CD4-positive, alpha-beta T cell treated with Interleukin-15 for 1 hour (primary cell): ENCODE results near the gene PYGM.

Experiments used
- DNase-seq: peaks from one replicate; pipeline ENCODE4 v3.0.0-alpha.2; 2020

Gene PYGM

DNA sequence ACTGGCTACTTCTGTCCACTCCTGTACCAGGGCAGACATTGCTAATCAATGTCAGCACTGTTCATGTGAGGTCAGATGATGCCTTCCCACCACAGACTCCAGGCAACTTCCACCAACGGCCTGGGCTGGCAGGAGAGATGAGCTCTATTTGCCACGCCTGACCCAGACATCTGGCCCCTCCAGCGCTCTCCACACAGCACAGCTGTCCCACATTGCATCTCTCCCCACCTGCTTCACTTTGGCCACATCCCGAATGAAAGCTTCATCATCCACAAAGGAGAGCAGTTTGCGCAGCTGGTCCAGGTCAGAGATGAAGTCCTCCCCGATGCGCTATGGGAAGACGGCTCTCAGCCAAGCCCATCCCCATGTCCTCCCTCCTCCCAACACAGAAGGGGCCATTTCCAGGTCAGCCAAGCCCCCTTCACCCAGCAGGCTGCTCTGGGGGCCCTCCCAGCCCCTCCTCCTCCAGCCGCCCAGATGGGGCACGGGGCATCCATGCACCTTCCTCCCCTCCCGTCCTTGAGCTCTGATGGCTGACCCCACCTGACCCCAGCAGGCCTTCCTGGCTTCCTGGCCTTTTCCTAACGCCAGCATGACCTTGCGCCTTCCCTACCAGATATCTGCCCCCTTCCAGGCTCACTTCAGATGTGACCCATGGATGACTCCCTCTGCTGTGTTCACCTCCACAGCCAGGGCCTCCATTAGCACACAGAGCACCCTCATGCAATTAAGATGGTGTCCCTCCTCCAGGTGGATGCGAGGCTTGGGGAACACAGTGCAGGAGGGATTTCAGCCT, 7.4 kb downstream of the PYGM start:
- no peak for DNase-seq

DNA sequence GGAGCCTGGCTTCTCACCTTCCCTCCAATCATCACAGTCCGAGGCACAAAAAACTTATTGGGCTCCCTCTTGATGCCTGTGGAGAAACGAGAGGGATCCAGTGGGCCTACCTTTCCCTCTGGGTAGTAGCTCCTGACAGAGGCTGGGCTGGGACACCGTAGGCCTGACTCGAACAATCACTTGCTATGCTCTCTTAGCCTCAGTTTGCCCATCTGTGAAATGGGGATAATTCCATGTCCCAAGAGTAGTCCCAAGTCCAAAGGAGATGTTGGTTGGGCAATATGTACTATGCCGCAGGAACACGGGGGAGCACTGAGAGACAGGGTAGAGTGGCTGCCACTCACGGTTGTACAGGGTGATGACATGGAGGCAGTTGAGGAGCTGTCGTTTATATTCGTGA, 8.2 kb downstream of the PYGM start:
- no peak for DNase-seq

DNA sequence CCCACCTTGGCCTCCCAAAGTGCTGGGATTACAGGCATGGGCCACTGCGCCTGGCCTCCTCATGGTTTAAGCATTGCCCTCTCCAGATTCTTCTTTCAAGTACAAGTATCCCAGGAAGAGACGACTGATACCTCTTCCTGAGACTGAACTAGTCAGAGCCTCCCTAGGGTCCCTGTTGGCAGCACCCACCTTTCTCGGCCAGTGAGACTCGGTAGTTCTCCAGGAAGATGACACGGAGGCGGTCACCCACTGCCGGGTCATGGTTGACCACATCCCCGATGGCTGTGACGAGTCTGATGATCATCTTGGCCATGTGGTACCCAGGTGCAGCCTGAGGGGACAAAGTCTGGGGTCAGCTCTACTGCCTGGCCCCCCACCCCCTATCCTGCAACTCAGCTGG, 8.6 kb downstream of the PYGM start:
- no peak for DNase-seq

DNA sequence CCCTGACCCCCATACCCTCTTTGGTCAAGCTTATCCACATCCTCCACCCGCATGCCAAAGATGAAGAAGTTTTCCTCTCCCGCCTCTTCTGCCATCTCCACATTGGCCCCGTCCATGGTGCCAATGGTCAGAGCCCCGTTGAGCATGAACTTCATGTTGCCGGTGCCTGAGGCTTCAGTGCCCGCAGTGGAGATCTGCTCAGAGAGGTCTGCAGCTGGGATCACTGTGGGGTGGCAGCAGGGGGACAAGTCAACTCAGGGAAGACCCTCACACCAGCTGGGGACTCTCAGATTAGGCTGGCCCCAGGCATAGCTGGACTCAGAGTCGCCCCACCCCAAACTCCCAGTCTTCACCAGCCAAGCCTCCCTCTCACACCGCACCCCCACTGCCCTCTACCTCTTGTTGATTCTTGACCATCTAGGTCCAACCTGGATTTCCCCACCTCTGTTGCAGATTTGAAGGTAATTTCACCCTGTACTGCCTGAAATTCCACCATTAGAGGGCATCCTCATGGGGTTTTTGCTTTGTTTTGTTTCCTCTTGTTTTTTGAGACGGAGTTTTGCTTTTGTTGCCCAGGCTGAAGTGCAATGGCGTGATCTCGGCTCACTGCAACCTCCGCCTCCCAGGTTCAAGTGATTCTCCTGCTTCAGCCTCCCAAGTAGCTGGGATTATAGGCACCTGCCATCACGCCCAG, 9.3 kb downstream of the PYGM start:
- no peak for DNase-seq

DNA sequence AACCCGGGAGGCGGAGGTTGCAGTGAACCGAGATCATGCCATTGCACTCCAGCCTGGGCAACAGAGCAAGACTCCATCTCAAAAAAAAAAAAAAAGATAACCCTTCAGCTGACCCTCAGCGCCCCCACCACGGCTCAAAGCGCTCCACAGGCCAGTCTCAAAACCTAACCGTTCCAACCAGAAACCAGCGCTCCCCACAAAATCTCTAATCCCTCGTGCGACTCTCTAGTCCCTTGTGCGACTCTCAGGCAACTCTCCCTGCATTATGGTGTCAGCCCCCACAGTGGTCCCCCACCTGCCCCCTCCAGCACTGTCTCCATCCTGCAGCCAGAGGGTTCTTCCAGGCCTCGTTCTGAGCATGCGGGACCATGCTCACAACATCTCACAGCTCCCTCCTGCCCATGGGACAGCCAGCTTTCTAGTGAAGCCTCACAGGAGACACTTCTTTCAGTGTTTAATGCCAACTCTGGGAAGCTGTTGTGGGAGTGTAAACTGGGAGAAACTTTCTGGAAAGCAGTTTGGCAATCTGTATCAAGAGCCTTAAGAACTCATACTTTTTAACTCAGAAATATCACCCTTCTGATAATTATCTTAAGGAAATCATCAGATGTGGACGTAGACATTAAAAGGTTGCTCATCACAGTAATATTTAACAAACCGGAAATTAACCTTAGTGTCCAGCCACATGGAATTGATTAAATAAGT, 11.7 kb downstream of the PYGM start:
- no peak for DNase-seq

DNA sequence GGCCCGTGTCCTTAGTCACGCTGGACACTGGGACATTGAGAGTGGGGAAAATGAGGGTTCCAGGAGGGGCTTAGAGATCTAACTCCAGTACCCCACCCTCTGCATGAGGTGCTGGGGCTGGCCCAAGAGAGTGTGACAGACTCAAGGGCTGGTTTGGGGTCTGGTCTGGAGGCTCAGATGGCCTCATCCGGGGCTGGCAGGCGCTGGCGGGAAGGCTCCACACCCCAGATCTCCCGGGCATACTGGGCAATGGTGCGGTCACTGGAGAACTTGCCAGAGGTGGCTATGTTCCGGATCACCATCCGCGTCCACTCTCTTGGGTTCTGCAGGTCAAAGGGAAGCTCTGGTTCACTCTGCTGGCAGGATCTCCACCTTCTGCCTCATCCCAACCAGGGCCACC, 13.3 kb downstream of the PYGM start:
- DNase-seq = no peak

DNA sequence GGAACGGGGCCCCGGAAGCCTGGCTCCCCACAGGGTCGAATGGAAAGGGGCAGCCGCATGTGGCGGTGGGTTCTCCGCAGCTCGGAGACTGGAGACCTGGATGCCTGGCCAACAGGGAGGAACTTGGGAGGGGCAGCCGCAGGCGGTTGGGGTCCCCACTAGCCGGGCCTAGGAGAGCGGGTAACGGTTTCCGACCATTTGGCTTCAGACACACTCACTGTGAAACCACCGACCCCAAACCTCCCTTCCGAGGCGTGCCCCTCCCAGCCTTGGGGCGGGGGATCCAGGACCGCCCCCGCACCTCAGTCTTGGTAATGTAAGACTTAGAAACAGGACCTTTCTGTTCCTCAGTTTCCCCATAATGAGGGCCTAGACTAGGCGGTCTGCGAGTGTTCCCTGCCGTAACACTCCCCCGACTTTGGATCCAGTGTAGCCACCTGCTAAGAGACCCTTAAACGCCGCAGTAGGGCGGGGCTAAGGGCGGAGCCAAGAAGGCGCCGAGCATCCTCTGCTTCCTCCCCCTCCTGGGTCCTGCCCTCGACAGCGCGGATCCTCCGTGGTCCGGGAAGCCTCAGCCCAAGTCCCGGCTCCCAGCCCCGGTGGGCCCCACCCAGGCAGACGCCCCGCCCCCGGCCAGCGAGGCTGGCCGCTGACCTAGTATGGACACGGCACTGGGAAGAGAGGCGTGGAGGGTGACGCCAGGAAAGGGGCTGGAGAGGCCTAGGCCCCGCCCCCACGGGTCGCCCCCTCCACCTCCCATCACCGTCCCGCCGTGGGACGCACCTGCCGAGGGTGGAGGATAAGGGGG, 14.0 kb downstream of the PYGM start:
- DNase-seq = peak; percentile 84

DNA sequence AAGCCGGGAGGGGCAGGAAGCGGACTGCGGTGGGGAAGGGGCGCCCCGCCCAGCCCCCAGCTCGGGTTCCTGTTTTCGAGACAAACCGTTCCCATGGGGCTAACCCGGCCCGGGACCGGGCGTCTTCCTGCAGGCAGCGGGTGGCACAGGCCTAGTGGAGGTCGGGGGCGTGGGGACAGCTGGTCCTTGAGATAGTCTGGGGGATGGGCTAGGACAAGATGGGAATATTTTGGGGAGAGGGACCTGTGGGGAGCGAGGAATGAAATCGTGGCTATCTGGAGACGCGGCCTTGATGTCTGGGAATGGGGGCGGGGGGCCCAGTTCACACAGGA, 14.6 kb downstream of the PYGM start:
- peak; percentile 94 for DNase-seq

DNA sequence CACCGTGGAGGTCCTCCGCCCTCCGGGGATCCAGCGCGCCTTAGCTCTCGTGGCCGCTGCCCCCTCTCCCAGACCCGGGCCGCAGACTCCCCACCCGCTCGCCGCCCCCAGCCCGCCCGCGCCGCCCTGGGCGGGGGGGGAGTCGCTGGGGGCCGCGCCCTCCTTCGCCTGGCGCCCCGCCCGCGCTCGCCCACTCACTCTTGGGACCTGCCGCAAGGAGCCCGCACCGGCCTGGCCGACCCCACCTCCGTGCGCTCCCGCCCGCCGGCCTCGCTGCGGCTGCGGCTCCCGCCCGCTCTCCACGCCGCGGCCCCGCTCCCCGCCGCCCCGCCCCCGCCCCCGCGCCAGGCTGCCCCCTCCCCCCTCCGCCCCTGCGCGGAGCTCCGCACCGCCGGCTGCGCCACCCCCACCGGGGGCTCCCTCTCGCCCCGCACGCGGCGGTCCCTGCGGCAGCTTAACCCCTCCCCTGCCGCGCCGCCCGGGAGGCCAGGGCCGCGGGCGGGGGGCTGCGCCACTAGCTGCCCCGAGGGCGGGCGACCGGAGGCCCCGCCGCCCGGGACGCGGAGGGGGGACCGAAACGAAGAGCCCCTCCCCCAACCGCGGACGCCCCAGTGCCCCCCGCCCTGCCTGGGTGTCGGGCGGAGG, 15.1 kb downstream of the PYGM start:
- peak; percentile 49 for DNase-seq

DNA sequence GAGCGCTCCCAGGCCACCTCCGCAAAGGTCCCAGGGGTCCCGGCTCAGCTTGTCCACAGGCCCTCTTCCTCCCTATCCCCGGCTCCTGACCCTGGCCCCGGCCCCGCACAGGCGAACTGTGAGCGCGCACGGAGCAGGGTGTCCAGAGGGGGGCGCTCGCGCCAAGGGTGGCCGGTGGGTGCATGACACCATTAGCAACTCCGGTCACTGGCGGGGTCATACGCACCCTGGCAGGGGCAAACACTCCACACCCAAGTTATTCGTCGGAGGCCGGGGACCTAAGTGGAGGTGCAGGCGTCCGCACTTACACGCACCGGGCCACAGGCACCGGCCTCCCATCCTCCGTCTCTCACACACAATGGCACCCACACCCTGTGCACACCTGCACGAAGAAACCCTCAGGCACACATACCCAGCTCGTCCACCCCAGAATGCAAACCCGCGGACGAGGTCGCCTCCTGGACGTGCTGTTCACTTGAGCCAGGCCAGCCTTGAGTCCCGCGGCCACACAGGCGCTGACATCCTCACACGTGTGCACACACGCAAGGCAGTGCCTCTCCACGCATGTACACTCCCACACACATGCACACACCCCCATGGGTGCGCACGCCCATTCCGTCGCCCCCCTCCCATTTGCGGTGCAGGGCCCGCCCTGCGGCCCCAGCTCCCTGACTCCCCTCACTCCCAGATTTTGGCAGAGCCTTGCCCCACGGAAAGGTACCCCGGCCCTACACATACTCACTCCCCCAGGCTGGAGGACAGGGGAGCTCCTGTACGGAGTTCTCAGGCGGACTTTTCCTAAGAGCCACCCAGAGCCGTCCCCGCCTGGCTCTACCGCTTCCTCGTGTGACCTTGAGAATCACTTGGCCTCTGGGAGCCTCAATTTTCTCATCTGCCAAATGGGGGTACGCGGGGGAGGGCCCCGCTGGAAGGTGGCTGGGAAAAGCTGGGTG, 15.9 kb downstream of the PYGM start, which contains the start of gene RASGRP2:
RASGRP2 (minus strand) TSS at position 552 of the 953 bp plus-strand sequence. CDS start 1,276 bp downstream, outside the sequence.
- peak; percentile 89 for DNase-seq

DNA sequence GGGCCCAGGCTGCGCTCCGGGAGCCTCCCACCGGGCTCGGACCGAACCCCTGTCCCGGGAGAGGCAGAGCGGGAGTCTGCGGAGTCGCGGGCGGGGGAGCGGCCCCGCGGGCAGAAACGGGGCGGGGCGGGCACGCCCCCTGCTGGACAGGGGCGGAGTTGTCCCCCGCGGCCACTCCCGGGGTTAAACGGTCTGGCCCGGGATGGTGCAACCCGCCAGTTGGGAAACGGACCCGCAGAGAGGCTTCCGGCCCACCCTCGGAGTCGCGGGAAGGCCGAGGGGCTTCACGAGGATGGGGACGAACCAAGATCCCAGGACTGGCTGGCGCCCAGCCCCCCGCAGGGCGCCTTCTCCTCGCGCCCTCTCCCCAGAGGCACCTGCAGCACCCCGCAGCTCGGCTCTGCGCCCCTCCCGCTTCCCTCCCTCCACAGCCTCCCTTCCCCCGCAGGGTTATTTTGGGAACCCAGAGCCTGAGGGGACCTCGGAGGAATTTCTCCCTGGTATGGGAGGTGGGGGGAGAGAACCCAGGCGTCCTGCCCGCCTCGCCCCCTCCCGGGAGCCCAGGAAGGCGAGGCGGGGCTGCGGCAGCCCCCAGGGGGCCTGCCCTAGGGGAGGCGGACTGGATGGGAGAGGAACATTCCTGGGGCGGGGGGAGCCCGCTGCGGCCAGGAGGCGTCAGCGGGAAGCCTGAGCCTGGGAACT, 16.7 kb downstream of the PYGM start:
- peak; percentile 73 for DNase-seq

DNA sequence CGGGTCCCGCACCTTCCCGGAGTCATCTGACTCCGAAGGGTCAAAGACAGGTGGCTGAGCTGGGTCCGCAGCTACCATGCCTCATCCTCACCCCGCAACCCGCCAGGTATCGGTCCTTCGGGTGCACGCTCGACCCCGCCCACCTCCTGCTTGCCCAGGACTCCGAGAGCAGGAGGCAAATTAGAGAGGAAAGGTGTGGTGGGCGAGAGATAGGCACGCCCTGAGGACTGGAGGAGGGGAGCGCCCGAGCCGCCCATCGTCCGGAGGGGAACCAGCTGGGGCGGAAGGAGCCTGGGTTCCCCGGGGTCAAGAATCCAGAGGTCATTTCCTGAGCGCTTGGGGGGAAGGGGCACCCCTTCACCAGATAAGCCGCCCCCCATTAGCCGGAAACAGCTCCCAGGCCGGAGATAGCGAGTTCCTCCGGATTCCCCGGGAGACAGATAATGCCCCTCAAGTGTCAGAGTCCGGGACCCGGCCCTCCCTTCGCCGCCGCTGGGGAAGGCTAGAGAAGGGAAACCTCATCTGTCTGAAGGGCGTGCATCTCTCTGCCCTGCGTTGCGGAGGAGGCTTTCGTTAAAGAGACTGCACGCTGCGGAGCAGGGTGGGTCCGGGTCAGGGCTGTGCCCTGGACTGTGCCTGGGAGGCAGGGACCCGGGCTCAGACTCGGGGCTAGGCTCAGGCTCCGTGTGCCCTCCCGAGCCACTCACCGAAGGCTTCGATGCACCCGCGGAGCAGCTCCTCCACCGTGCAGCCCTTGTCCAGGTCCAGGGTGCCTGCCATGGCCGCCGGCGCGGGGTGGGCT, 17.5 kb downstream of the PYGM start:
- no peak for DNase-seq

DNA sequence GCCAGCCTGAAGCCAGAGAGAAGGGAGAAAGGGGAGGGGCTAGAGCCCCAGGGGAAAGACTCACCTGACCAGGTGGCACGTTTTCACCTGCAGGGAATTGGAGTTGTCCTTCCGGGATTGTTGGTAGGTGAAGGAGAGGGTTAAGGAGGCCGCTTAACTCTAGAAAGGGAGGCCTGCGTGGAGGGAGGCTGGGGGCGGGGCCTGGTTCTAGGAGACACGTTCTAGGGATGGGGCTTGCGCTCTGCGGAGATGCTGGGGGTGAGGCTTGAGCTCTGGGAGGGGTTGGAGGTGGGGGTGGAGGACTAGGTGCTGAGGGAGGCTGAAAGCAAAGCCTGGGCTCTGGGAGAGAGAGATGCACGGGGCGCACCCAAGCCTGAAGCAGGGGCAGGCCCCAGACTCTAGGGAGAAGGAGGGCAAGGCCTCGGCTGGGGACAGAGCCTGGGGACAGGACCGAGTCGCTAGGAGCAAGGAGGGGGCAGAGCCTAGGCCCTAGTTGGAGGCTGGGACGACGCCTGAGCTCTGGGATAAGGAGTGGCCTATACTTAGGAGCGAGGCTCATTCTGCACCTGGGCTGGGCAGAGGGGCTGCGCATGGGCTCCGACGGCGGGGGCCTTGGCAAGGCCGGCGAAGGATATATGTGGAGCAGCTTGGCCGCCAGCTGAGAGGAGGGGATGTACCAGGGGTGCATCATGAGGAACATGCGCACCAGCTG, 18.2 kb downstream of the PYGM start:
- DNase-seq = no peak

DNA sequence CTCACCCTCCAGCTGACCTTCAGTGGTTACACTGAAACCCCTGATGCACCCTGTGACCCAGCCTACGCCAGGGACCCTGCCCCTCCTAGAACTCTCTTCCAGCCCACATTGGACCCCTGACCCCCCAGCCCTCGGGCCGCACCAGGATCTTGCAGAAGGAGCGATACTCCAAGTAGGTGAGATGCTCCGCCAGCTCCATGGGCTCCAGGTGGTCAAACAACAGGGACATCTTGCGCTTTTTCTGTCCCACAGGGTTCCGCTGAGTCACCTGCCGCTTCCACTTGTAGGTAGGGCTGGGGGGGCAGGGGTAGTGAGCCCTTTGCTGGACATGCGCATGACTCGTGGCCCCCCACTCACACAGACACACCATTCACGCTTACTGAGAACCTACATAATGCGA, 19.9 kb downstream of the PYGM start:
- DNase-seq = no peak

DNA sequence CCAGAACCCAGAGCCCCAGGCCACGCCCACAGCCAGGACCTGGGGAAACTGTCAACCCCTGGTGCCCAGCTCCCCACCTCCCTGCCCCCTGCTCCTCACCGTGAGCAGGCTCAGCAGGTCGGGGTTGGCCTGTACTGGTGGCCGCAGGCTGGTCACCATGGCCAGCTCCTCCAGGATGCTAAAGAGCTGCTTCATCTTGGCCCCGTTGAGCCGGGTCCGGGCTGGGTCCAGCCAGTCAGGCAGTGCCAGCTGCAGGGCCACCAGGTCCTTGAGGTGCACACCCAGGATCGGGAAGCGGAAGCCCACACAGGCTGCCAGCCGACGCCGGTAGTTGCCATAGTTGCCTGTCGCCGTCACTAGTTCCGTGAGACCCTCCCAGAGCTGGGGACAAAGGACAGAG, 23.1 kb downstream of the PYGM start:
- no peak for DNase-seq

DNA sequence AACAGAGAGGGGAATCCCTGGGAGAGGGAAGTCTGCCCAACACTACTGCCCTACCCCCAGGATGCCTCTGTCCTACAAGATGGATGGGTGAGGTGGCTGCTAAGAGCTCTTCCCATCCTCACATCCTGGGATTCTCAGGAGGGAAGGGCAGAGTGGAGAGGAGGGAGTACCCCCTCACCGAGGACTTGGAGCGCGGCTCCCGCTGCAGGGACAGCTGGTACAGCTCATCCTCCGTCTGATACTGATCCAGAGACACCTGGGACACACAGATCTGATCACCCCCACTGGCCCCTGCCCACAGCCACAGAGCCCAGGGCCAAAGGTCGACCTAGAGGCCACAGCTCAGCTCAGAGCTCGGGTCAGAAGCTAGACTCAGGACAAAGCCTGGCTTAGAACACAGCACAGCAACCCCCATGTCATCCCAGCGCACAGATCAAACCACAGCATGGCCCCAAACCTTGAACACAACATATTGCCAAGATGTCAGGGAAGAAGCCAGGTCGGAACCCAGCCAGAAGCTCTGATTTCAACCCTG, 24.0 kb downstream of the PYGM start:
- DNase-seq = no peak

DNA sequence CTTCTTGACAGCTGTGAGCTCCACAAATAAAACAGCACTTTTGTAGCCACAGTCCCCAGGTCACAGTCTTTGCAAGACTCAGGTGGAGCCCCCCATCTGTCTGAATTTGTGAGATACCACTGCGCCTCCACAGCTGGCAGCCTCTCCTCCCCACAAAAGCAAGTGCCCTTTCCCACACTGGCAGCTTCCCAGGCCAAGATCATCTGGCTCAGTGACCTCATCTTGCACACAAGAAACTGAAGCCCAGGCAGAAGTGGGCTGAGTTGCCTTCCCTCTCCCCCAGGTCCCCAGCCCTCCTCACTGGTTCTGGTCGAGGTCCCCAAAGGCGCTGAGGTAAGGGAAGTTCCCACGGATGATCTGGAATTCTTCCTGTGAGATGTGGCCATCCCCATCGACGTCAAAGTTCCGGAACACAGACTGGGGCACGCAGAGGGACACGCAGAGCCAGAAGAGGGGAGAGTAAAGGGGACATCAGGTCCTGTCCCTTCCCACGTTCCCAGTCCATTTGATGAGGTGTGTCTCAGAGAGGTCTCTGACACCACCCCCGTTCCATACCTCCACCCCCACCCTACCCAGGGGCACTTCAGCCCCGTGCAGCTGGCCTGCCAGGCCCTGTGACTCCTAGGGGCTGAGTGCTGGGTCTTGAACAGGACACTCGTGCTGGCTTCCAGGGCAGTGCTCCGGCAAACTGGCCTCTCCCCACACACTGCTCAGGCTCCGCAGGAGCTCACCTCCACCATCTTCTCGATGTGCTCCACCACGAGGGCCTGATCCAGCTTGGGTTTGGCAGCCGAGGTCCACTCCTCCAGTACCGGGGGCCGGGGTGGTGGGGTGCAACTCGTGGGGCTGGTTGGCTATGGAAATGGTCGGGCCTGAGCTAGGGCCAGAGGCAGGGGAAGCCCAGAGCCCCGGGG, 24.7 kb downstream of the PYGM start:
- no peak for DNase-seq

DNA sequence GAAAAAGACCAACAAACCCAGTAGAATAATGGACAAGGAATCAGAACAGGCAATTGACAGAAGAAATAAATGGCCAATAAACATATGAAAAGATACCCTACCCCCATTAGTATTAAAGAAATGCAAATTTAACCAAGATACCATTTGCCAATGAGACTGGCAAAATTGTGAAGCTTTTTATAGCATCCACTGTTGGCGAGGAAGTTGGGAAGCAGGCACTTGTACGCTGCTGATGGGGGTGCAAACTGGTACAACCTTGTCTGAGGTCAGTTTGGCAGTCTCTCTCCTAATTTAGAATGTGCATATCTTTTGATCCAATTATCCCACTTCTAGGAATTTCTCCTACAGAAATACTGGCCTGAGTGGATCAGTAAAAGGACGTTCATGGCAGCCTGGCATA, 28.2 kb downstream of the PYGM start:
- no peak for DNase-seq
